Astrocyte of the cerebellum (primary cell): ENCODE data around the gene C5AR2.
"Not testable (repeated sequence)": the region's sequence is repeated elsewhere in the genome, so short reads cannot be mapped to it uniquely, and the experiment has no call there.

ENCODE experiments used
- DNase-seq: peaks from one replicate; pipeline ENCODE4 v3.0.0-alpha.2; 2011; ENCODE audit warnings: low read depth
- H3K4me3 ChIP-seq: 2 replicates; pipeline ENCODE4 v1.5.1; 2011; ENCODE audit warnings: mild to moderate bottlenecking, low read depth, low read length, moderate library complexity
- in situ Hi-C: cut with HindIII; loops from 2 replicates; pipeline ENCODE4 v1.10.0; 2017; ENCODE audit warnings: low sequenced_read_pairs
- TF ChIP-seq, protein P1 (sequence below): IDR thresholded peaks from 2 replicates; pipeline ENCODE4 v1.5.1; 2012; ENCODE audit warnings: low read length, low read depth, moderate library complexity, mild to moderate bottlenecking; ENCODE audit errors: missing control alignments

Gene C5AR2

DNA sequence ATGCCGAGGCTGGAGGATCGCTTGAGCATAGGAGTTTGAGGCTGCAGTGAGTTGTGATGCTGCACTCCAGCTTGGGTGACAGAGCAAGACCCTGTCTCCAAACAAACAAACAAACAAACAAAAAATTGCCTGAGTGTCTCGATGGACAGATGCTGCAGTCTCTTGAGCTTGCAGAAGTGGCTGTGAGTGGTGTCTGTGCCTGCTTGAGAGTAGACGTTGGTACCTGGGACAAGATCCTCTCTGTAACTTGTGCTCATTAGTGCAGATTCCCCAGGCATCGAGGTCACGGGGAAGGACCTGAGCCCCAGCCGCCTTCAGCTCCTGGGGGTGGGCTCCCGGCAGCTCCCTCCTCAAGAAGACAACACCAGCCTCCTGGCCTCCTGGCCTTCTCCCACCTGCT is 8.6 kb upstream of the C5AR2 start:
- in situ Hi-C loops = no loop called here
- no peak for DNase-seq
- TF ChIP-seq, protein P1, sequence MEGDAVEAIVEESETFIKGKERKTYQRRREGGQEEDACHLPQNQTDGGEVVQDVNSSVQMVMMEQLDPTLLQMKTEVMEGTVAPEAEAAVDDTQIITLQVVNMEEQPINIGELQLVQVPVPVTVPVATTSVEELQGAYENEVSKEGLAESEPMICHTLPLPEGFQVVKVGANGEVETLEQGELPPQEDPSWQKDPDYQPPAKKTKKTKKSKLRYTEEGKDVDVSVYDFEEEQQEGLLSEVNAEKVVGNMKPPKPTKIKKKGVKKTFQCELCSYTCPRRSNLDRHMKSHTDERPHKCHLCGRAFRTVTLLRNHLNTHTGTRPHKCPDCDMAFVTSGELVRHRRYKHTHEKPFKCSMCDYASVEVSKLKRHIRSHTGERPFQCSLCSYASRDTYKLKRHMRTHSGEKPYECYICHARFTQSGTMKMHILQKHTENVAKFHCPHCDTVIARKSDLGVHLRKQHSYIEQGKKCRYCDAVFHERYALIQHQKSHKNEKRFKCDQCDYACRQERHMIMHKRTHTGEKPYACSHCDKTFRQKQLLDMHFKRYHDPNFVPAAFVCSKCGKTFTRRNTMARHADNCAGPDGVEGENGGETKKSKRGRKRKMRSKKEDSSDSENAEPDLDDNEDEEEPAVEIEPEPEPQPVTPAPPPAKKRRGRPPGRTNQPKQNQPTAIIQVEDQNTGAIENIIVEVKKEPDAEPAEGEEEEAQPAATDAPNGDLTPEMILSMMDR = no peak
- no peak overlapping the region for H3K4me3 ChIP-seq

DNA sequence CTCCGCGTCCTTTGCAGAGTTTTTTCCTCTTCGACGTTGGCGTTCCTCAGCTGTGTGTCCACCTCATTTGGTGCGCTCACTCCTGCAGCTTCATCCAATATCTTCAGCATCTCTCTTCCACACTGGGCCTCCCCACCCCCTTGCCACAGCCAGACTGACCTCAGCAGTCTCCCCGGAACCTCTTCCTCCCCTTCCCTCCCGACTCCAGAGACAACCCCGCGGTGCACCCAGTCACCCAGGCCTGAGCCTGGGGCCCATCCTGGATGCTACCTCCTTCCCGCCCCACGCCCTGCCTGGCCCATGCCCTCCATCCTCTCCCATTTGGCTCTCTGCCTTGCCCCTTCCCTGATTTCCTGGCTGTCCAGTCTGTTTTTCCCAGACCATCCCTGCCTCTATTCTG is 8.1 kb upstream of the C5AR2 start:
- in situ Hi-C loops = no loop called here
- TF ChIP-seq, protein P1 = no peak
- DNase-seq = no peak
- H3K4me3 ChIP-seq = no peak overlapping the region

GRCh38 chr19:47324502-47324901 is 7.5 kb upstream of the C5AR2 start:
- TF ChIP-seq, protein P1 = no peak
- DNase-seq = no peak
- in situ Hi-C loops = no loop called here
- H3K4me3 ChIP-seq = no peak overlapping the region

DNA sequence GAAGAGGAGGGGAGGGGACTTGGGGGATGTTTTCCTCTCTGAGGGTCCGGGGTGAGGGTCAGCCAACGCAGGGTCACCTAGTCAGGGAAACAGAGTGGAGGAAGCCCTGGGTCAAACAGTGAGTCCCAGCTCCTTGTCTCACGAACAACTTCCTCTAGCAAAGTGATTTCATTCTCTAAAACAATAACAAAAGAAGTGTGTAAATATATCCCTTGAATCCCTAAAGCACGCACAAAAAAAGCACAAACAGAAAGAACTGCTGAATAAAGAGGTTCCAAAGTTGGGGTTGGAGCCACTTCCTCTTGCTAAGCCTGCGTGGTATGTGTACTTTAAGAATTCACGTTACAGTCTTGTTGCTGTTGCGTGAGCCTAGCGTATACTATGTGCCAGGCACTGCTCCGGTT is 1.5 kb upstream of the C5AR2 start:
- TF ChIP-seq, protein P1 = no peak
- in situ Hi-C loops = no loop called here
- no peak for DNase-seq
- H3K4me3 ChIP-seq = no peak overlapping the region

DNA sequence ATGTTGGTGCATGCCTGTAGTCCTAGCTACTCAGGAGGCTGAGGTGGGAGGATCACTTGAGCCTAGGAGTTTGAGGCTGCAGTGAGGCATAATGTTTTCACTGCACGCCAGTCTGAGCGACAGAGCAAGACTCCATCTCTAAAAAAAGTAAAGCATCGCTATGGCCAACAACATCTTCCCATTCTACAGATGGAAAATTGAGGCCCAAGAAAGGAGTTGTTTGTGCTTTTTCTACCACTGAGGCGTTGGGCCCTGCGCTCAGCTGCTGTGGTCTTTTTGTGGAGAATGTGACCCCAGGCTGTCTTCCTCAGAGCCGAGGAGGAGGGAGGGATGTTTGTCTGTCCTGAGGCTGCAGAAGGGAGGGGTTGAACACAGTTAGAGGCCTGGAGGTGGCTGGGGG is 485 bp upstream of the C5AR2 start:
- H3K4me3 ChIP-seq = no peak overlapping the region
- TF ChIP-seq, protein P1 = no peak
- in situ Hi-C loops = no loop called here
- no peak for DNase-seq

GRCh38 chr19:47336765-47337718 is 5.1 kb downstream of the C5AR2 start:
- in situ Hi-C loops, H3K4me3 ChIP-seq, DNase-seq: not testable (repeated sequence)

- in situ Hi-C loops = no loop called here
- TF ChIP-seq, protein P1 = no peak
- no peak for DNase-seq
- no peak overlapping the region for H3K4me3 ChIP-seq
These were observed 7.4 kb downstream of the C5AR2 start for GRCh38 chr19:47339196-47339880.
